ENCODE results near the gene GAL3ST2. TPM values are rescaled to one million over a fixed set of nuclear protein-coding genes. Genes with fewer than 3 reads are reported as not detected.
"Not testable (repeated sequence)": the region's sequence is repeated elsewhere in the genome, so short reads cannot be mapped to it uniquely, and the experiment has no call there.

GAL3ST2 gene
- total RNA-seq, 1 donor from 2014 or later: not detected

GRCh38 chr2:241772063-241772499 is 4.5 kb upstream of the GAL3ST2 start:
- no peak overlapping the region for H3K4me3 ChIP-seq (ENCODE audit: low read length in 3 of 3)
- peak overlapping the region in 1 of 3 donors; percentile 40 for H3K9ac ChIP-seq (ENCODE audit: low read depth in 1 of 3, low read length in 3 of 3)
- no peaks in the 10 kb centered on the region for H3K9me3 ChIP-seq (ENCODE audit: control insufficient read depth in 3 of 3, low read length in 3 of 3)
- no peak overlapping the region for H3K27ac ChIP-seq (ENCODE audit: low read depth, low read length)
- peaks cover 8 to 14% (median 12%) of the 10 kb centered on the region in 3 donors for H3K4me1 ChIP-seq (ENCODE audit: control insufficient read depth in 3 of 3, insufficient read depth in 3 of 3, low read length in 3 of 3)
- H3K27me3 ChIP-seq (ENCODE audit: control insufficient read depth in 3 of 3, insufficient read depth in 3 of 3, low read length in 3 of 3): peaks cover 15 to 31% (median 17%) of the 10 kb centered on the region in 3 donors
- H3K36me3 ChIP-seq (ENCODE audit: control insufficient read depth in 3 of 3, insufficient read depth in 3 of 3, low read length in 3 of 3): peaks cover 0 to 1% (median 0%) of the 10 kb centered on the region in 3 donors

DNA sequence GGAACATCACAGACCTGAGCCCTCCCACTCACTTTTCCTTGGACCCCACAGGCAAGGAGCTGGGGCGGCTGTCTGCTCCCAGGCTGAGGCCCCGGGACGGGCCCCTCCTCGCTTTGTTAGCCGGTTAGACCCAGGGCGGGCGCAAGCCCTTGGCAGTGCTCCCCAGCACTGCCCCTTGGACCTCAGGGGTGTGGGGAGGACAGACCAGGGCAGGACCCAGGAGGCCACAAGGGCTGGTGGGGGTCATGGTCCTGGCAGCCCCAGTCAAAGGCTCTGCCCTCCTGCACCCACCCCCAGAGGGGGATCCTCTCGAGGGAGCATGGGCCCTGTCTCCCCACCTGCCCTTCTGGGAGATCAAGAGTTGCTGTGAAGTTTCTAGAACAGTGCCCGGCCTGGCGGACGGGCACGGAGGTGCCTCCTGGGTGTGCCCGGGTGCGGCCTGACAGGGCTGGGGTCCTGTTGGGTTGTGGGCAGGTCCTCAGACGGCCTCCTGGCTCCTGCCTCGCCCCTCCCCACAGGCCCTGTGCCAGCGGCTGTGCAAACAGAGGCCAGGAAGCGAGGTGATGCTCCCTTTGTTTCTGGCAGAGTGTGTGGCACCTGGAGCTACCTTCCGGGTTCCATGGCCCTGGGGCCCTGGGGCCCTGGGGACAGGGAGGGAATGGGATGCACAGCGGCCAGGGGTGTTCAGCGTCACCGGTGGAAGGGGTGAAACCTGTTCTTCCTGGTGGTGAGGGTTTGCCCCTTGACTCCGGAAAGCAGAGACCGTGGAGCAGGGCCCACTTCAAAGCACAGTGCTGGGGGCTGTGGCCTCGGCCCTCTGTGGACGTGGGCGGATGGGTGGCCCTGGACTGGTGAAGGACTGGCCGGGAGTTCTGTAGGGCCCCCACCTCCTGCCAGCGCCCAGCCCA is 2.9 kb upstream of the GAL3ST2 start:
- Histone ChIP-seq H3K4me1 (ENCODE audit: control insufficient read depth in 3 of 3, insufficient read depth in 3 of 3, low read length in 3 of 3) (peaks cover 8 to 14% (median 12%) of the 10 kb centered on the region in 3 donors), H3K27me3 (ENCODE audit: control insufficient read depth in 3 of 3, insufficient read depth in 3 of 3, low read length in 3 of 3) (peaks cover 15 to 31% (median 17%) of the 10 kb centered on the region in 3 donors), H3K4me3 (ENCODE audit: low read length in 3 of 3) (no peak overlapping the region), H3K27ac (ENCODE audit: low read depth, low read length) (no peak overlapping the region), H3K9ac (ENCODE audit: low read depth in 1 of 3, low read length in 3 of 3) (no peak overlapping the region), H3K9me3 (ENCODE audit: control insufficient read depth in 3 of 3, low read length in 3 of 3) (no peaks in the 10 kb centered on the region), H3K36me3 (ENCODE audit: control insufficient read depth in 3 of 3, insufficient read depth in 3 of 3, low read length in 3 of 3) (no peaks in the 10 kb centered on the region)

GRCh38 chr2:241774419-241775222 is 2.0 kb upstream of the GAL3ST2 start:
- Histone ChIP-seq H3K9ac (ENCODE audit: low read depth in 1 of 3, low read length in 3 of 3) (no peak overlapping the region), H3K36me3 (ENCODE audit: control insufficient read depth in 3 of 3, insufficient read depth in 3 of 3, low read length in 3 of 3) (no peaks in the 10 kb centered on the region), H3K4me3 (ENCODE audit: low read length in 3 of 3) (no peak overlapping the region), H3K9me3 (ENCODE audit: control insufficient read depth in 3 of 3, low read length in 3 of 3) (no peaks in the 10 kb centered on the region), H3K4me1 (ENCODE audit: control insufficient read depth in 3 of 3, insufficient read depth in 3 of 3, low read length in 3 of 3) (peaks cover 8 to 14% (median 12%) of the 10 kb centered on the region in 3 donors), H3K27me3 (ENCODE audit: control insufficient read depth in 3 of 3, insufficient read depth in 3 of 3, low read length in 3 of 3) (peaks cover 15 to 31% (median 17%) of the 10 kb centered on the region in 3 donors), H3K27ac (ENCODE audit: low read depth, low read length) (no peak overlapping the region)

DNA sequence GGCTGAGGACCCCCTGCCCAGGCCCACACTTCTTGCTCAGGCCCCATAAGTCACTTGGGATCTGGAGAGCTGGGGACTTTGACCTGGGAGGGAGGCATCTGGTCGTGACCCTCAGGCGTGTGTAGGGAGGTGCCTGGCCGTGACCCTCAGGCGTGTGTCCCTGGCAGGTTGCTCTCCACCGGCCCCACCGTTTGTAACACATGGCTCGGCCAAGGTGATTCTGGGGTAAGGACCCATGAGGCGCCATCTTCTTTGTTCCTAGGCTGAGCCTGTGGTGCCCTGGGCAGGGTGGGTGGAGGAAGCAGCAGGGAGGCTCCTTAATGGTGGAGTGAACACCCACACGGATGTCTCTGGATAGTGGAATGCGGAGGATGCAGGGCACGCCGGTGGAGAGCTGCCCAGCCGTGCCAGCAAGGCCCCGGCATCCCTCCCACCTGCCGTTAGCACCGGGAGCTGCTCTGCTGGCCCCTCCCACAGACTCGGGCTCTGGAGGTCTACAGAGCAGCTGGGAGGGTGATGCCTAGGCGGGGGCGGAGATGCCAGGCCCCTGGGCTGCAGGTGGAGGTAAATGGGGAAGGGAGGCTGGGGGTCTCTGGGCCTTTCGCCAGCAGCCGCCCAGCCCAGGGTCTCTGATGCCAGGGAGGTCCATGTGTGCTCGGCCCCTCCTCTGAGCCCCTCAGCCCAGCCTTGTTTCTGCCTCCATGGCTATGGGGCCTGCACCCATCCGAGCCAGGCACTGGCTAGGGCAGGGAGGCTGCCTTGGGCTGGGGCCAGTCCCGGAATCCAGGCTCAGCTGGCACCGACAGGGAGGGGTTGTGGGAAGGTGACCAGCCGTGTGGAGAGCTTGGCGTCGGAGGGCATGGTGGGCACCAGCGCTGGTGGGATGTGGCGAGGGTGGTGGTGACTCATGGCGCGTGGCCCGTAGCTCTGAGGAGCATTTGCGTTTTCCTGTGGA is 1.1 kb upstream of the GAL3ST2 start:
- no peaks in the 10 kb centered on the region for H3K36me3 ChIP-seq (ENCODE audit: control insufficient read depth in 3 of 3, insufficient read depth in 3 of 3, low read length in 3 of 3)
- peaks cover 8 to 14% (median 12%) of the 10 kb centered on the region in 3 donors for H3K4me1 ChIP-seq (ENCODE audit: control insufficient read depth in 3 of 3, insufficient read depth in 3 of 3, low read length in 3 of 3)
- no peaks in the 10 kb centered on the region for H3K9me3 ChIP-seq (ENCODE audit: control insufficient read depth in 3 of 3, low read length in 3 of 3)
- H3K4me3 ChIP-seq (ENCODE audit: low read length in 3 of 3): no peak overlapping the region
- peaks cover 15 to 31% (median 17%) of the 10 kb centered on the region in 3 donors for H3K27me3 ChIP-seq (ENCODE audit: control insufficient read depth in 3 of 3, insufficient read depth in 3 of 3, low read length in 3 of 3)
- no peak overlapping the region for H3K27ac ChIP-seq (ENCODE audit: low read depth, low read length)
- H3K9ac ChIP-seq (ENCODE audit: low read depth in 1 of 3, low read length in 3 of 3): no peak overlapping the region

GRCh38 chr2:241777170-241777685 is 606 bp downstream of the GAL3ST2 start:
- Histone ChIP-seq H3K9me3 (ENCODE audit: control insufficient read depth in 3 of 3, low read length in 3 of 3) (no peaks in the 10 kb centered on the region), H3K27ac (ENCODE audit: low read depth, low read length) (no peak overlapping the region), H3K36me3 (ENCODE audit: control insufficient read depth in 3 of 3, insufficient read depth in 3 of 3, low read length in 3 of 3) (no peaks in the 10 kb centered on the region), H3K4me3 (ENCODE audit: low read length in 3 of 3) (no peak overlapping the region), H3K27me3 (ENCODE audit: control insufficient read depth in 3 of 3, insufficient read depth in 3 of 3, low read length in 3 of 3) (peaks cover 15 to 31% (median 17%) of the 10 kb centered on the region in 3 donors), H3K4me1 (ENCODE audit: control insufficient read depth in 3 of 3, insufficient read depth in 3 of 3, low read length in 3 of 3) (no peaks in the 10 kb centered on the region), H3K9ac (ENCODE audit: low read depth in 1 of 3, low read length in 3 of 3) (no peak overlapping the region)

GRCh38 chr2:241777686-241778627 is 1.3 kb downstream of the GAL3ST2 start:
- Histone ChIP-seq H3K27me3 (ENCODE audit: control insufficient read depth in 3 of 3, insufficient read depth in 3 of 3, low read length in 3 of 3) (peaks cover 15 to 27% (median 17%) of the 10 kb centered on the region in 3 donors), H3K36me3 (ENCODE audit: control insufficient read depth in 3 of 3, insufficient read depth in 3 of 3, low read length in 3 of 3) (no peaks in the 10 kb centered on the region), H3K9ac (ENCODE audit: low read depth in 1 of 3, low read length in 3 of 3) (no peak overlapping the region), H3K4me3 (ENCODE audit: low read length in 3 of 3) (no peak overlapping the region), H3K9me3 (ENCODE audit: control insufficient read depth in 3 of 3, low read length in 3 of 3) (no peaks in the 10 kb centered on the region), H3K27ac (ENCODE audit: low read depth, low read length) (no peak overlapping the region), H3K4me1 (ENCODE audit: control insufficient read depth in 3 of 3, insufficient read depth in 3 of 3, low read length in 3 of 3) (no peaks in the 10 kb centered on the region)

GRCh38 chr2:241780939-241781569 is 4.4 kb downstream of the GAL3ST2 start:
- H3K36me3 ChIP-seq (ENCODE audit: control insufficient read depth in 3 of 3, insufficient read depth in 3 of 3, low read length in 3 of 3): no peaks in the 10 kb centered on the region
- no peak overlapping the region for H3K4me3 ChIP-seq (ENCODE audit: low read length in 3 of 3)
- H3K27me3 ChIP-seq (ENCODE audit: control insufficient read depth in 3 of 3, insufficient read depth in 3 of 3, low read length in 3 of 3): no peaks in the 10 kb centered on the region
- H3K9me3 ChIP-seq (ENCODE audit: control insufficient read depth in 3 of 3, low read length in 3 of 3): no peaks in the 10 kb centered on the region
- no peaks in the 10 kb centered on the region for H3K4me1 ChIP-seq (ENCODE audit: control insufficient read depth in 3 of 3, insufficient read depth in 3 of 3, low read length in 3 of 3)
- no peak overlapping the region for H3K27ac ChIP-seq (ENCODE audit: low read depth, low read length)
- H3K9ac ChIP-seq (ENCODE audit: low read depth in 1 of 3, low read length in 3 of 3): no peak overlapping the region

DNA sequence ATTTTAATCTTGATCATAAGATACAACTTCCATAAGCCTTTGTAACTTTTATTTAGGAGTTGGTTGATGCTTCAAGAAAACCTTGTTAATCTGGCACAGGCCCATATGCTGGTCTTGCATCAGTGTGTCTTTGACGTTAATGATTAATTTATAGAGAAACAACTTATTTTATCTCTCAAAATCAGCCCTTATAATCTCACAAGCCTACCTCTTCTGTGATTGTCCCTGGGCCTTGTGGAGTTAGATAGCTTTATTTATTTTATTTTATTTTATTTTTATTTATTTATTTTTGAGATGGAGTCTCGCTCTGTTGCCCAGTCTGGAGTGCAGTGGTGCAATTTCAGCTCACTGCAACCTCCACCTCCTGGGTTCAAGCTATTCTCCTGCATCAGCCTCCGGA is 5.4 kb downstream of the GAL3ST2 start:
- not testable (repeated sequence) for H3K27ac ChIP-seq (ENCODE audit: low read depth, low read length); H3K9ac ChIP-seq (ENCODE audit: low read depth in 1 of 3, low read length in 3 of 3); H3K4me1 ChIP-seq (ENCODE audit: control insufficient read depth in 3 of 3, insufficient read depth in 3 of 3, low read length in 3 of 3); H3K4me3 ChIP-seq (ENCODE audit: low read length in 3 of 3); H3K27me3 ChIP-seq (ENCODE audit: control insufficient read depth in 3 of 3, insufficient read depth in 3 of 3, low read length in 3 of 3); H3K9me3 ChIP-seq (ENCODE audit: control insufficient read depth in 3 of 3, low read length in 3 of 3); H3K36me3 ChIP-seq (ENCODE audit: control insufficient read depth in 3 of 3, insufficient read depth in 3 of 3, low read length in 3 of 3)
